ENCODE measurements around the gene PLCH1. TPM values are rescaled to one million over a fixed set of nuclear protein-coding genes. Genes with fewer than 3 reads are reported as not detected.

PLCH1 gene
- under 1 TPM in 7 of 9 donors, not detected in 2; under 0.01 to 0.28 (median 0.11) TPM for total RNA-seq
- under 1 TPM; 0.07 to 0.09 (median 0.08) TPM for polyA plus RNA-seq
- long read RNA-seq, donor 1, result 0 reads
- long read RNA-seq, donor 2, result 0 reads
- long read RNA-seq, donor 3, result 0 reads
- long read RNA-seq, donor 4, result 0 reads
- long read RNA-seq, donor 5, result 0 reads
- long read RNA-seq, donor 6, result 0 reads
- long read RNA-seq, donor 7, result 0 reads
- long read RNA-seq, donor 8, result 0 reads
- long read RNA-seq, donor 9, result 0 reads
- long read RNA-seq, donor 10, result 0 reads

DNA sequence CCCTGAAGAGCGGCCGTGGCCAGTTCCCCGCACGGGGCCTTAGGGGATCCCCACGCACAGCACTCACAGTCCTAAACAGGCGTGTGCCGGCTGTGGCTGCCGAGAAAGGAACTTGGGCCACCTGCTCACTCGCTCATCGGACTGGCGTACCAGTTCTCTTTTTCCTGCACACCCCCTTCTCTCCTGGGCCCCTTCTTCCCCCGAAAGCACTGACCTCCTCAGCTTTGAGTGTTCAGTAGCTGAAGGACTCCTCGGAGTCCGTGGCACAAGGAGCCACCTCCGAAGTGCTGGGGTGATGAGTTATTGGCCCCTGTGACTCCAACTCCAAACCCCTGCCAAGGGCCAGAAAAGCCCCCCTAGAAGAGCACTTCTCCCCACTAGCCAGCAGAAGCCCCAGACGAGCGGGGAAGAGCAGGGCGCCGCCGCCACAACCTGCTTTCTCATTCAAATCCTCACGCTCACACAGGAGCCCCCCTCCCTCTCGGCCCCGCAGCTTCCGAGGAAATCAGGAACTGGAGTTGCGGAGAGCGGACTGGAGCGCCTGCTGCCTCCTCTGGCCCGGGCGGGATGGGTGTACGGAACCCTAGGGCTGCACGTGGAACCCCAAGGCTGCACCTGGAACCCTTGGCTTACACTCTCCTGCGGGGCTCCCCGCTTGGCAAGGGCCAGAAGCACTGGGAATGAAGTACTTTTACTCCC is at the start of gene PLCH1:
PLCH1 (minus strand) TSS at position 446 of the 699 bp plus-strand sequence. CDS start 40,847 bp downstream, outside the sequence.
- H3K27ac ChIP-seq, result no peak within 1 kb of the TSS
- TF ChIP-seq POLR2A (IDR thresholded peaks at IDR 0.05) (no peak), CTCF (IDR thresholded peaks at IDR 0.05) (no peak)
- H3K36me3 ChIP-seq (replicated peaks in 1 of 2), result no peaks in the 10 kb centered on the region
- 0 to 1% (median 1%) methylated on average over 15 to 33 of the region's 33 CpGs for WGBS, 4 donors
- peak within 1 kb of the TSS in 3 of 4 donors; percentile 45 to 81 (median 59) for H3K4me3 ChIP-seq
- H3K9me3 ChIP-seq (replicated peaks in 1 of 3), result no peaks in the 10 kb centered on the region
- intact Hi-C loops (cut with DNase I), result no loop called here
- peaks cover 0 to 12% of the 10 kb centered on the region in 2 donors for H3K4me1 ChIP-seq (replicated peaks in 1 of 2)
- peak; percentile 47 to 72 (median 66) for DNase-seq
- H3K27me3 ChIP-seq, result peaks cover 18% of the 10 kb centered on the region

DNA sequence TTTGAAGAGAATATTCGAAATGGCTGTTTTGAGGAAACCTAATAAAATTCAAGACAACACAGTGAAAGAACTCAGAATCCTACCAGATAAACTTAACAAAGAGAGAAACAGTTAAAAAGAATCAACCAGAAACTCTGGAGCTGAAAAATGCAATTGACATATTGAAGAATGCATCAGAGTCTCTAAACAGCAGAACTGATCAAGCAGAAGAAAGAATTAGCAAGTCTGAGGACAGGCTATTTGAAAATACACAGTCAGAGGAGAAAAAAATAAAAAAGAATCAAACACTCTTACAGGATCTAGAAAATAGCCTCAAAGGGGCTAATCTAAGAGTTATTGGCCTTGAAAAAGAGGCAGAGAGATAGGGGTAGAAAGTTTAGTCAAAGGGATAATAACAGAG is 47.7 kb upstream of the PLCH1 start:
- Histone ChIP-seq H3K36me3 (replicated peaks in 1 of 2) (no peaks in the 10 kb centered on the region), H3K4me3 (no peak overlapping the region), H3K9me3 (replicated peaks in 1 of 3) (no peaks in the 10 kb centered on the region), H3K27me3 (no peaks in the 10 kb centered on the region), H3K4me1 (replicated peaks in 1 of 2) (no peaks in the 10 kb centered on the region), H3K27ac (no peak overlapping the region)
- intact Hi-C loops (cut with DNase I), result no loop called here
- no peak for DNase-seq
- TF ChIP-seq POLR2A (IDR thresholded peaks at IDR 0.05), result no peak
- no peak for TF ChIP-seq CTCF (IDR thresholded peaks at IDR 0.05)
- 92 to 100% (median 98%) methylated on average over 1 of the region's 1 CpG for WGBS, 4 donors

DNA sequence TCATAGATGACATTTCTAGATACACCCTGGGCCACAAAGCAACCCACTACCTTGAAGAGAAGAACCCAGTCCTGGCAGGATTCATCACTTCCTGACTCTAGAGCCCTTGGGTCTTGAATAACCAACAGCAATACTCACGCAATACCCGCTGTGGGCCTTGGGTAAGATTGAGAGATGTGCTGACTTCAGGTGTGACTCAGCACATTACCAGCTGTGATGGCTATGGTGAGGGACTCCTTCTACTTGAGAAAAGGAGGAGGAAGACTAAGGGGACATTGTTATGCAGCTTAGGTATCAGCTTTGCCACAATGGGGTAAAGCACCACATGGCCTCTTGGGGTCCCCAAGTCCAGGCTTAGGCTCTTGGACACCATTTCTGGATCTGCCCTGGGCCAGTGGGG is 46.3 kb upstream of the PLCH1 start:
- Histone ChIP-seq H3K27me3 (no peaks in the 10 kb centered on the region), H3K27ac (no peak overlapping the region), H3K9me3 (replicated peaks in 1 of 3) (no peaks in the 10 kb centered on the region), H3K4me1 (replicated peaks in 1 of 2) (no peaks in the 10 kb centered on the region), H3K4me3 (no peak overlapping the region), H3K36me3 (replicated peaks in 1 of 2) (no peaks in the 10 kb centered on the region)
- DNase-seq, result no peak
- intact Hi-C loops (cut with DNase I), result no loop called here
- WGBS, 4 donors, result 90 to 100% (median 96%) methylated on average over 1 to 2 of the region's 2 CpGs
- no peak for TF ChIP-seq POLR2A (IDR thresholded peaks at IDR 0.05)
- TF ChIP-seq CTCF (IDR thresholded peaks at IDR 0.05), result no peak

- Histone ChIP-seq H3K36me3 (replicated peaks in 1 of 2) (no peaks in the 10 kb centered on the region), H3K4me1 (replicated peaks in 1 of 2) (no peaks in the 10 kb centered on the region), H3K27me3 (no peaks in the 10 kb centered on the region), H3K9me3 (replicated peaks in 1 of 3) (no peaks in the 10 kb centered on the region), H3K27ac (no peak overlapping the region), H3K4me3 (no peak overlapping the region)
- no peak for DNase-seq
- no peak for TF ChIP-seq POLR2A (IDR thresholded peaks at IDR 0.05)
- TF ChIP-seq CTCF (IDR thresholded peaks at IDR 0.05), result no peak
- WGBS, 4 donors, result 77 to 98% (median 88%) methylated on average over 3 to 4 of the region's 4 CpGs
- intact Hi-C loops (cut with DNase I), result no loop called here
Measured at GRCh38 chr3:155790272-155790925, 45.5 kb upstream of the PLCH1 start.

All from adrenal gland (tissue), 19 donors.